HG03159 (cell line): ENCODE data around the gene ERC1.
"Not testable (repeated sequence)": the region's sequence is repeated elsewhere in the genome, so short reads cannot be mapped to it uniquely, and the experiment has no call there.

Experiments
- ATAC-seq: cut with Tn5 transposase; IDR thresholded peaks from one replicate; pipeline ENCODE4 v1.9.1; 2021; ENCODE audit warnings: mild to moderate bottlenecking, moderate library complexity; ENCODE audit not compliant: unreplicated experiment

Gene ERC1

DNA sequence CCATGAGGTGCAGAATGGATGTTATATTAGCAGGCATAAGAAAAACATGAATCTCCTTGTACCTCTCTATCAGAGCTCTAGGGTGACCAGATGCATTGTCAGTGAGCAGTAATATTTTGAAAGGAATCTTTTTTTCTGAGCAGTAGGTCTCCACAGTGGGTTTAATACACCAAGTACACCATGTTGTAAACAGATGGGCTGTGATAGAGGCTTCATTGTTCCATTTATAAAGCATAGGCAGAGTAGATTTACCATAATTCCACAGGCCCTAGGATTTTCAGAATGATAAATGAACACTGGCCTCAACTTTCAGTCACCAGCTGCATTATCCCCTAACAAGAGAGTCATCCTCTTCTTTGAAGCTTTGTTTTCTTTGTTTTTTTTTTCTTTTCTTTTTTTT, 185.2 kb downstream of the ERC1 start:
- ATAC-seq: no peak

- no peak for ATAC-seq
These were observed 188.1 kb downstream of the ERC1 start for GRCh38 chr12:1179128-1179527.

DNA sequence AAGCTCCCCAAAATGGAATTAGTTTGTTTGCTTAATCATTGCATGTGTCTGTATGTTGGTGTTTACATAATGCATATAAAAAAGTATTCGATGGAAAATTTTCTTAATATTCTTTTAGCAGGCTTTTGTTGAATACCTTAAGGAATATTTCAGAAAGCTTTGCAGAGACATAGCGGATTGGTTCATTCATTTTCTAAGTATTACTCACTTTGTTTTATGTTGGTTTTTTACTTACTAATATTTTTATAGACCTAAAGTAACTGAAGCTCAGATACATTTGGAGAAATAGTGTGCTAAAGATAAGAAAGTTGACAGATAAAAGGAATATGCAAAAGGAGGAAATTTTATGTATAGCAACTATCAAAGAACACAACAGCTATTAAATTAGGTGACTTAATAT, 191.0 kb downstream of the ERC1 start:
- ATAC-seq: no peak

DNA sequence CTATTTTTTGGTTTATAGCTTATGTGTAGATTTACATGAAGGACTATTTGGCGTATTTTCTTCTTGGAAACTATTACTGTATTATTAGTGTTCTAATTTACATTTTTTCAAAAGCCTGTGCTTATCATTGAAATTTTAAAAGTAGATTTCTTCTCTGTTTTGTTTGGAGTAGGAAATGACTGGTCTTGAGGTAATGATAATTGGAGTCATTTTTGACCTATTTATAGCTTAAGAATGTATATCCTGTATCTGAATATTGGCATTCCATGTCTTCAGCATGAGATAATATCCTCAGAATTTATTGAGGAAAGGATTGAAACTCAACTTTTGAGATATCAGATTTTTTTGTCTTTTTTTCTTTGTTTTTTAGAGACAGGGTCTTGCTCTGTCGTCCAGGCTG, 193.4 kb downstream of the ERC1 start:
- ATAC-seq: no peak

- ATAC-seq: peak; percentile 50
These were observed 194.6 kb downstream of the ERC1 start for GRCh38 chr12:1185460-1186182.

- ATAC-seq: no peak
These were observed 195.3 kb downstream of the ERC1 start for GRCh38 chr12:1186298-1186697.

DNA sequence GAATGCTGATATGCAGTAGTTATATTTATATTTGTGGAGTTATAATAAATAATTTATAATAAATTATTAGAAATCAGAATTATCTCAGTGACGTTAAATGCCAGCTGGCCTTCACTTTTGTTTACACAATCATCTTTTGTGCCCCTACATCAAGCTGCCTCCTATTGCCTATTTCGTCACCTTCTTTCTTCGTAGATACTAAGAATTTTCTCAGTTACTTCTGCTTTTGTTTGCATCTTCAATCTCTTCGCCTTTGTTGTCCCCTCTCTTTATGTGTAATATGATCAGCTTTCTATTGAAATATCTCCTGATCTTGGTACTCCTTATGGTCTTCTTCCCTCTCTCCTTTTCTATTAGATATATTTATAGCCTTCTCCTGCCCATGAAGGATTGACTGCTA, 197.0 kb downstream of the ERC1 start:
- ATAC-seq: no peak

DNA sequence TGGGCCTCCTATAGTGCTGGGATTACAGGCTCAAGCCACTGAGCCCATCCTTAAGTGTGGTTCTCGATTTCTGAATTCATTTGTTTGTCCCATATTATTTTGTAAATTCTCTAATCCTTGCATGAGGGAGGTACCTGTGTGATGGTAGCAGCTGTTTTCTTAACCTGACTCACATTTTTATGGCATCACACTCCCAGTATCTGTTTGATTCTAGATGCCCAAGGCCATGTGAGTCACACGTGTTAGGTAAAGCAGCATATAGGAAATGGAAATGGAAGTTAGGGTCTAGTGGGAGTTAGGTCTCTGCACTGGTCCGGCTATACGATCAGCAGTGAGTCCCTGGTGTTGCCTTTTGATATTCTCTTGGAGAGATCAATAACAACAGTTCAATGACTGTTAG, 198.1 kb downstream of the ERC1 start:
- no peak for ATAC-seq

DNA sequence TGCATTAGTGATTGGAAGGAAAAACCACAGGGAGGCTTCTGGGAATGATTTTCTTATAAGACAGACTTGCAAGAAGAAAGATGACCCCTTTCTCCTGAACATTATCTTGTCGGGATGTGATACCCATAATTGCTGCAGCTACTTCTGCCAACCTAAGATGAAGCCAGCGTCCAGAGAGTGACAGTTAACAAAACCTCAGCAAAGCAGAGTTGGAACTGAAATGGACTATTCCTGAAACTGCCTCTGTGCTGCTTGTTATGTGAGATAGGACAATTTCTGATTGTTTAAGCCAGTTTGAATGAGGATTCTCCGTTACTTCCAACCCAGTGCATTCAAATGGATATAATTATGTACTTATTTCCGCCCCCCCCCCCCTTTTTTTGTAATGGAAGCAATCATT, 204.5 kb downstream of the ERC1 start:
- ATAC-seq: no peak

GRCh38 chr12:1197264-1198018, 206.4 kb downstream of the ERC1 start:
- no peak for ATAC-seq

DNA sequence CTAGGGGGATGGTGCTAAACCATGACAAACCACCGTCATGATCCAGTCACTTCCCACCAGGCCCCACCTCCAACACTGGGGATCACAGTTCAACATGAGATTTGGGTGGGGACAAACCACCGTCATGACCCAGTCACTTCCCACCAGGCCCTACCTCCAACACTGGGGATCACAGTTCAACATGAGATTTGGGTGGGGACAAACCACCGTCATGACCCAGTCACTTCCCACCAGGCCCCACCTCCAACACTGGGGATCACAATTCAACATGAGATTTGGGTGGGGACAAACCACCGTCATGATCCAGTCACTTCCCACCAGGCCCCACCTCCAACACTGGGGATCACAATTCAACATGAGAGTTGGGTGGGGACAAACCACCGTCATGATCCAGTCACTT, 207.8 kb downstream of the ERC1 start:
- ATAC-seq: not testable (repeated sequence)

- no peak for ATAC-seq
These were observed 208.7 kb downstream of the ERC1 start for GRCh38 chr12:1199700-1200099.

DNA sequence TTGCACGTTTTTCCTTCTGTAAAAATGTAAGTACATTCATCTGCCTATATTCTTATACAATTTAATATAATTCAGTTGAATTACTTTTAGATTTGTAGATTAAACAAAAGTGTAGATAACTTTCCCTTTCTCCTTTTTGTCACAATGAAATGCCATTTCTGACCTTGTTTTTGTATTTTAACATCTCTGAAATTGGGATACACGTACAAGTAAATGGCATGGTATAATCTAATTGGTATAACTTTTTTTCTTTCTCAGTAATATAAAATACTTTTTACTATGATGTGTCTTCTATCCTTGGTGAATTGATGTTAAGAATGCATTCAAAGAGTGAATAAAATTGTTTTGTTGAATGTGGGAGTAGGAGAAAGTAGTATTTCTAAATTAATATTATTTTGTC, 210.0 kb downstream of the ERC1 start:
- ATAC-seq: no peak

- no peak for ATAC-seq
These were observed 210.9 kb downstream of the ERC1 start for GRCh38 chr12:1201886-1202285.

DNA sequence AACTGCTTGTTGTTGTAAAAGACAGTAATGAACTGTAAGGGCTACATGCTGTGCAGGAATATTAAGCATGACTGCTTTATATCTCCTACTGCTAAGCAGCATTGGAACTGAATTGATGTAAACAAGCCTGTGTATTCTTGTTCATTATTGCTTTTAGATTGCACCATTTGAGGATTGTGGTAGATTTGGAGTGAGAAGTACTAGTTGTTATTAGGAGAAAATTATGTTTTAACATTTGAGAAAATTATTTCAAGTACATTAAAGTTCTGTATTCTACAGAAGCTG, 212.7 kb downstream of the ERC1 start:
- no peak for ATAC-seq

- ATAC-seq: peak; percentile 93
These were observed 213.6 kb downstream of the ERC1 start for GRCh38 chr12:1204581-1205121.

GRCh38 chr12:1205512-1206060, 214.6 kb downstream of the ERC1 start:
- no peak for ATAC-seq

- no peak for ATAC-seq
These were observed 215.2 kb downstream of the ERC1 start for GRCh38 chr12:1206118-1206734.

- no peak for ATAC-seq
These were observed 216.3 kb downstream of the ERC1 start for GRCh38 chr12:1207276-1207675.

DNA sequence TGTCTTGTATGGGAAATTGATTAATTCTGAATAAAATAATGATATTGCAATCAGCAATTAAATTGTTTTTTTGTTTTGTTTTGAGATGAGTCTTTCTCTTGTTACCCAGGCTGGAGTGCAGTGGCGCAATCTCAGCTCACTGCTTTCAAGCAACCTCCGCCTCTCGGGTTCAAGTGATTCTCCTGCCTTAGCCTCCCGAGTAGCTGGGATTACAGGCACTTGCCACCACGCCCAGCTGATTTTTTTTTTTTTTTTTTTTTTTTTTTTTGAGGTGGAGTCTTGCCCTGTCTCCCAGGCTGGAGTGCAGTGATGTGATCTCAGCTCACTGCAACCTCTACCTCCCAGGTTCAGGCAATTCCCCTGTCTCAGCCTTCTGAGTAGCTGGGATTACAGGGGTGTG, 217.7 kb downstream of the ERC1 start:
- ATAC-seq: not testable (repeated sequence)

DNA sequence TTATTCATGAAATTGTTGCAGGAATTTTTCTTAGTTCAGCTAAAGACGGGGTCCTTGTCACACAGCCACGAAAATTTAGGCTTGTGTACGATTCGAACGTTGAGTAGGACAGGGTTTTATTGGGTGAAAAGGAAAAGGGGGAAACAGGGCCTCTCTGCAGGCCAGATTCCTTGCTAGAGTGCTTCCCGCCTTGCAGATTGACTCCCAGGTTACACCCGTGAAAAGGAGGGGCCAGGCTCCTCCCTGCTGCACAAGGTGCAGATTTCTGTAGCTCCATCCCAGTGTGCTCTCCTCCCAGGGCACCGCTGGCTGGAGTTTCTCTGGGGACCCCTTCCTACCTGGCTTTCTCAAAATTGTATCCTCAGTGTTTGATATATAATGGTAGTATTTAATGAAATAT, 221.5 kb downstream of the ERC1 start:
- ATAC-seq: no peak

- ATAC-seq: no peak
These were observed 222.2 kb downstream of the ERC1 start for GRCh38 chr12:1213205-1213604.
